Small intestine (tissue), 7 donors: ENCODE data around the gene ACBD4. TPM values are rescaled to one million over a fixed set of nuclear protein-coding genes. Genes with fewer than 3 reads are reported as not detected.

ENCODE experiments used
- DNase-seq, 2 donors: peaks; one replicate each; pipeline versions ENCODE4 v3.0.0 to v3.0.0-alpha.2; 2013
- FAIRE-seq: peaks from 2 replicates; lab custom pipeline; 2012; peaks lifted over from hg19 to GRCh38; lab: Jason Lieb, UNC
- H3K27ac ChIP-seq, 3 donors: one replicate each; pipeline ENCODE4 v1.5.1; 2013; ENCODE audit warnings: low read length in 2 of 3, mild to moderate bottlenecking in 2 of 3, control low read depth in 1 of 3, inconsistent platforms in 1 of 3, low read depth in 1 of 3, moderate library complexity in 1 of 3
- H3K27me3 ChIP-seq, 3 donors: one replicate each; pipeline ENCODE4 v1.6.1; 2013; ENCODE audit warnings: low read length in 3 of 3, inconsistent platforms in 1 of 3; ENCODE audit not compliant: control insufficient read depth in 3 of 3, insufficient read depth in 3 of 3
- H3K36me3 ChIP-seq, 3 donors: one replicate each; pipeline ENCODE4 v1.6.1; 2013; ENCODE audit warnings: low read length in 3 of 3, inconsistent platforms in 1 of 3, low read depth in 1 of 3, mild to moderate bottlenecking in 1 of 3, moderate library complexity in 1 of 3; ENCODE audit not compliant: control insufficient read depth in 3 of 3, insufficient read depth in 2 of 3
- H3K4me1 ChIP-seq, 3 donors: one replicate each; pipeline ENCODE4 v1.6.1; 2013; ENCODE audit warnings: low read length in 2 of 3, inconsistent platforms in 1 of 3, low read depth in 1 of 3, mild to moderate bottlenecking in 1 of 3, moderate library complexity in 1 of 3; ENCODE audit not compliant: control insufficient read depth in 3 of 3, insufficient read depth in 2 of 3
- H3K4me3 ChIP-seq, 3 donors: one replicate each; pipeline ENCODE4 v1.5.1; 2013; ENCODE audit warnings: low read length in 3 of 3, control low read depth in 1 of 3, inconsistent platforms in 1 of 3, low read depth in 1 of 3, mild to moderate bottlenecking in 1 of 3, moderate library complexity in 1 of 3
- H3K9me3 ChIP-seq, 2 donors: one replicate each; pipeline ENCODE4 v1.6.1; 2013; ENCODE audit warnings: low read depth in 1 of 2, low read length in 1 of 2; ENCODE audit not compliant: control insufficient read depth in 2 of 2, insufficient read depth in 1 of 2
- WGBS, 3 donors: extraction: QIAGEN DNeasy Blood & Tissue Kit; methylation state at CpG; one replicate each; pipeline ENCODE4 v1.1.7; 2013; 5-methylcytosine and 5-hydroxymethylcytosine counted together
- polyA plus RNA-seq, 4 donors: library from polyadenylated mRNA; stranded (reverse) in 3 of 4; unstranded in 1 of 4; fragments of 200-250 nt in 3 of 4; fragments of 120-200 nt in 1 of 4; gene quantifications; one replicate each; pipeline versions ENCODE4 v1.2.1 to v1.2.3, GENCODE V29; 2013
- donor health status: healthy with polysubstance abuse.
- donor health status: control.
- donor health status: control.
- donor health status: Bipolar disorder and iron deficiency.
- donor health status: healthy.

Gene ACBD4
- polyA plus RNA-seq, 4 donors = 18.1 to 184 (median 93.2) TPM

- FAIRE-seq = no peak
- no peaks in the 10 kb centered on the region for H3K9me3 ChIP-seq
- peak within 1 kb of the TSS; percentile 80 to 98 (median 84) for H3K27ac ChIP-seq
- H3K4me3 ChIP-seq = peak within 1 kb of the TSS; percentile 77 to 91 (median 85)
- DNase-seq = no peak
- whole genome bisulfite sequencing, 3 donors = 0 to 1% (median 0%) methylated on average over 8 to 36 of the region's 36 CpGs
- H3K27me3 ChIP-seq = no peaks in the 10 kb centered on the region
- H3K36me3 ChIP-seq = peaks cover 0 to 12% (median 0%) of the 10 kb centered on the region in 3 donors
- peaks cover 0 to 63% (median 10%) of the 10 kb centered on the region in 3 donors for H3K4me1 ChIP-seq
These were observed 3.2 kb upstream of the ACBD4 start, which contains the start of gene PLCD3 for GRCh38 chr17:45132320-45132571. PLCD3 (minus strand) TSS chr17:45132515; CDS start chr17:45132410, 105 bp downstream.

- WGBS, 3 donors = 0 to 1% (median 1%) methylated on average over 45 to 71 of the region's 71 CpGs
- Histone ChIP-seq H3K27ac (peak overlapping the region; percentile 80 to 98 (median 84)), H3K27me3 (no peaks in the 10 kb centered on the region), H3K9me3 (no peaks in the 10 kb centered on the region), H3K4me3 (peak overlapping the region; percentile 39 to 91 (median 77)), H3K4me1 (peaks cover 0 to 60% (median 9%) of the 10 kb centered on the region in 3 donors), H3K36me3 (peaks cover 0 to 18% (median 0%) of the 10 kb centered on the region in 3 donors)
- DNase-seq = peak; percentile 80 to 84
- no peak for FAIRE-seq
These were observed 2.7 kb upstream of the ACBD4 start for GRCh38 chr17:45132572-45133463.

- H3K36me3 ChIP-seq = peaks cover 2 to 36% (median 3%) of the 10 kb centered on the region in 3 donors
- FAIRE-seq (no peak), DNase-seq (peak in 1 of 2 donors; percentile 26)
- no peaks in the 10 kb centered on the region for H3K9me3 ChIP-seq
- WGBS, 3 donors = 22 to 47% (median 35%) methylated on average over 21 of the region's 21 CpGs
- peak overlapping the region; percentile 50 to 81 (median 65) for H3K4me3 ChIP-seq
- no peaks in the 10 kb centered on the region for H3K27me3 ChIP-seq
- H3K27ac ChIP-seq = peak overlapping the region; percentile 68 to 79 (median 69)
- peaks cover 0 to 27% (median 8%) of the 10 kb centered on the region in 3 donors for H3K4me1 ChIP-seq
These were observed 698 bp downstream of the ACBD4 start for GRCh38 chr17:45135978-45136791.

GRCh38 chr17:45136846-45137560 is 1.5 kb downstream of the ACBD4 start:
- Histone ChIP-seq H3K27ac (peak overlapping the region in 1 of 3 donors; percentile 68), H3K36me3 (peaks cover 2 to 36% (median 3%) of the 10 kb centered on the region in 3 donors), H3K27me3 (no peaks in the 10 kb centered on the region), H3K4me3 (peak overlapping the region in 1 of 3 donors; percentile 65), H3K4me1 (peaks cover 0 to 21% (median 8%) of the 10 kb centered on the region in 3 donors), H3K9me3 (no peaks in the 10 kb centered on the region)
- DNase-seq (no peak), FAIRE-seq (no peak)
- WGBS, 3 donors = 41 to 74% (median 56%) methylated on average over 12 of the region's 12 CpGs

- H3K27ac ChIP-seq = peak overlapping the region in 2 of 3 donors; percentile 68 to 71
- peaks cover 0 to 20% (median 8%) of the 10 kb centered on the region in 3 donors for H3K4me1 ChIP-seq
- FAIRE-seq = no peak
- H3K4me3 ChIP-seq = peak overlapping the region in 1 of 3 donors; percentile 65
- H3K36me3 ChIP-seq = peaks cover 2 to 36% (median 3%) of the 10 kb centered on the region in 3 donors
- peak in 1 of 2 donors; percentile 95 for DNase-seq
- H3K9me3 ChIP-seq = no peaks in the 10 kb centered on the region
- 12 to 66% (median 44%) methylated on average over 11 of the region's 11 CpGs for whole genome bisulfite sequencing, 3 donors
- H3K27me3 ChIP-seq = no peaks in the 10 kb centered on the region
These were observed 2.2 kb downstream of the ACBD4 start for GRCh38 chr17:45137561-45138305.

- FAIRE-seq = no peak
- WGBS, 3 donors = 82 to 91% (median 89%) methylated on average over 14 of the region's 14 CpGs
- Histone ChIP-seq H3K4me3 (no peak overlapping the region), H3K9me3 (no peaks in the 10 kb centered on the region), H3K4me1 (peaks cover 0 to 24% (median 8%) of the 10 kb centered on the region in 3 donors), H3K36me3 (peaks cover 2 to 44% (median 3%) of the 10 kb centered on the region in 3 donors), H3K27ac (no peak overlapping the region), H3K27me3 (no peaks in the 10 kb centered on the region)
- no peak for DNase-seq
These were observed 3.5 kb downstream of the ACBD4 start for GRCh38 chr17:45138911-45139532.

GRCh38 chr17:45139533-45139920 is 4.0 kb downstream of the ACBD4 start:
- FAIRE-seq (no peak), DNase-seq (no peak)
- H3K27me3 ChIP-seq = no peaks in the 10 kb centered on the region
- H3K4me3 ChIP-seq = no peak overlapping the region
- 84 to 85% (median 85%) methylated on average over 4 of the region's 4 CpGs for WGBS, 3 donors
- no peak overlapping the region for H3K27ac ChIP-seq
- H3K4me1 ChIP-seq = peaks cover 0 to 27% (median 8%) of the 10 kb centered on the region in 3 donors
- no peaks in the 10 kb centered on the region for H3K9me3 ChIP-seq
- peaks cover 2 to 44% (median 3%) of the 10 kb centered on the region in 3 donors for H3K36me3 ChIP-seq
